ENCODE results near the gene SDHAF3. TPM values are rescaled to one million over a fixed set of nuclear protein-coding genes. Genes with fewer than 3 reads are reported as not detected.
A peak's percentile ranks its signal among the peaks of the same experiment; 100 is the strongest.
"Not testable (repeated sequence)": the region's sequence is repeated elsewhere in the genome, so short reads cannot be mapped to it uniquely, and the experiment has no call there.

Gene SDHAF3
- total RNA-seq, 1 donor from 2014 or later: 17.1 TPM

DNA sequence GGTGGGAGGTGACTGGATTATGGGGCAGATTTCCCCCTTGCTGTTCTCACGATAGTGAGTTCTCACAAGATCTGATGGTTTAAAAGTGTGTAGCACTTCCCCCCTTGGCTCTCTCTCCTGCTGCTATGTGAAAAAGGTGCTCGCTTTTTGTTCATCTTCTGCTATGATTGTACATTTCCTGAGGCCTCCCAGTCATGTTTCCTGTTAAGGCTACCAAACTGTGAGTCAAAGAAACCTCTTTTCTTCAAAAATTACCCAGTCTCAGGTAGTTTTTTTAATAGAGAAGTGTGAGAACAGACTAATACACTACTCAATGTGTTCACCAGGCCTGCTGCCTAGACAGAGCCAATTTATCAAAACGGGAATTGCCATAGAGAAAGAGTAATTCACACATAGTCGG, 49.7 kb downstream of the SDHAF3 start:
- Mint-ChIP-seq H3K4me3 (ENCODE audit: low read depth) (no peak overlapping the region), H3K27me3 (no peaks in the 10 kb centered on the region), H3K9me3 (ENCODE audit: low read depth) (peaks cover 34% of the 10 kb centered on the region), H3K36me3 (ENCODE audit: insufficient read depth) (peaks cover 31% of the 10 kb centered on the region), H3K4me1 (ENCODE audit: low read depth) (no peaks in the 10 kb centered on the region), H3K27ac (no peak overlapping the region)
- DNase-seq (ENCODE audit: low spot score, unreplicated experiment): no peak
- TF ChIP-seq CTCF (IDR thresholded peaks at IDR 0.05; ENCODE audit: unreplicated experiment): no peak

DNA sequence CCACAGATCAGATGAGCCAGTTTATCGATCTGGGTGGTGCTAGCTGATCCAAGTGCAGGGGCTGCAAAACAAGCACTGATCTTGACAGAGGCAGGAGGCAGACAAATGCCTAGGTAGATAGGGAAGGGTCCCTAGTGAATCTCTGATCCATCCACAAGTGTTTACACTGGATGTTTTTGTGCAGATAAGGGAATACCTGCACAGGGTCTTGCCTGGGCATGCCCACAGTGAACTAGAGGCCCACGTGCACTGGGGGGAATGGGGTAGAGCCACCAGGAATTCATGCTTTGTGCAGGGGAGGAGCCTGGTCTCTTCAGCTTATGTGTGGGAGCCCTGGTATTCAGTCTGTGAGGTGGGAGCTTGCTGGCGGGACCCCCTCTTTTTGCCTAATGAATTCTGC, 50.3 kb downstream of the SDHAF3 start:
- DNase-seq (ENCODE audit: low spot score, unreplicated experiment): no peak
- Mint-ChIP-seq H3K27ac (no peak overlapping the region), H3K9me3 (ENCODE audit: low read depth) (peaks cover 29% of the 10 kb centered on the region), H3K36me3 (ENCODE audit: insufficient read depth) (peaks cover 25% of the 10 kb centered on the region), H3K4me3 (ENCODE audit: low read depth) (no peak overlapping the region), H3K4me1 (ENCODE audit: low read depth) (no peaks in the 10 kb centered on the region), H3K27me3 (no peaks in the 10 kb centered on the region)
- no peak for TF ChIP-seq CTCF (IDR thresholded peaks at IDR 0.05; ENCODE audit: unreplicated experiment)

DNA sequence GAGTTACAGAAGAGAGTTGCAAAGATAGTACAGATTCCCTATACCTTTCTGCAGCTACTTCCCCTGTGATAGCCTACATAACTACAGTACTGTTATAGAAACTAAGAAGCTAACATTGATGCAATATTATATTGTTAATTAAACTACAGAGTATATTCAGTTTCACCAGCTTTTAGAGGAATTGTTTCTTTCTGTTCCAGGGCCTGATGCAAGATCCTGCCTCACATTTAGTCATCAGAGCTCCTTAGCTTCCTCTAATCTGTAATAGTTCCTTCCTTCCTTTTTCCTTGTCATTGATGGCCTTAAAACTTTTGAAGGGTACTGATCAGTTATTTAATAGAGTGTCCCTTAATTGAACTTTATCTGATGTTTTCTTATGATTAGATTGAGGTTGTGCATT, 56.8 kb downstream of the SDHAF3 start:
- no peak for TF ChIP-seq CTCF (IDR thresholded peaks at IDR 0.05; ENCODE audit: unreplicated experiment)
- no peak overlapping the region for H3K4me3 Mint-ChIP-seq (ENCODE audit: low read depth)
- no peaks in the 10 kb centered on the region for H3K9me3 Mint-ChIP-seq (ENCODE audit: low read depth)
- H3K27ac Mint-ChIP-seq: no peak overlapping the region
- H3K36me3 Mint-ChIP-seq (ENCODE audit: insufficient read depth): no peaks in the 10 kb centered on the region
- H3K4me1 Mint-ChIP-seq (ENCODE audit: low read depth): no peaks in the 10 kb centered on the region
- DNase-seq (ENCODE audit: low spot score, unreplicated experiment): no peak
- H3K27me3 Mint-ChIP-seq: no peaks in the 10 kb centered on the region

- peaks cover 4% of the 10 kb centered on the region for H3K36me3 Mint-ChIP-seq (ENCODE audit: insufficient read depth)
- H3K9me3 Mint-ChIP-seq (ENCODE audit: low read depth): no peaks in the 10 kb centered on the region
- TF ChIP-seq CTCF (IDR thresholded peaks at IDR 0.05; ENCODE audit: unreplicated experiment): peak; percentile 85
- no peak overlapping the region for H3K4me3 Mint-ChIP-seq (ENCODE audit: low read depth)
- no peaks in the 10 kb centered on the region for H3K27me3 Mint-ChIP-seq
- H3K27ac Mint-ChIP-seq: no peak overlapping the region
- peak; percentile 27 for DNase-seq (ENCODE audit: low spot score, unreplicated experiment)
- no peaks in the 10 kb centered on the region for H3K4me1 Mint-ChIP-seq (ENCODE audit: low read depth)
These were observed 62.1 kb downstream of the SDHAF3 start for GRCh38 chr7:97179454-97180104.

DNA sequence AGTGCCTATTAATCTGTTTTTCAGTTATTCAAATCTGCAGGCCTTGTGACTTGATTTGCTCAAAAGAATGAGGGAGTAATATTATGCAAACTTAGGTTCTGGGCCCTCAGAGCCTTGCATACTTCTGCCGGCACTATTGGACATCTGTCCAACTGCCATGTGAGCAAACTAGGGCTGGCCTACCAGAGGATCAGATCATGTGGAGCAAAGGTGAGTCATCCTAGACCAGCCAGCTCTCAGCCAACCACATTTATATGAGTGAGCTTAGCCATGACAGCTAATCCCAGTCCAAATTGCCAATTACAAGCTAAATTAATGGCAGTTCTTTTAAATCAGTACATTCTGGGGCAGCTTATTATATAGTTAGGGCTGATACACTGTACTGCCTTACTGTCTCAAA, 69.6 kb downstream of the SDHAF3 start:
- DNase-seq (ENCODE audit: low spot score, unreplicated experiment): no peak
- peaks cover 5% of the 10 kb centered on the region for H3K36me3 Mint-ChIP-seq (ENCODE audit: insufficient read depth)
- no peaks in the 10 kb centered on the region for H3K9me3 Mint-ChIP-seq (ENCODE audit: low read depth)
- H3K4me3 Mint-ChIP-seq (ENCODE audit: low read depth): no peak overlapping the region
- no peak overlapping the region for H3K27ac Mint-ChIP-seq
- TF ChIP-seq CTCF (IDR thresholded peaks at IDR 0.05; ENCODE audit: unreplicated experiment): no peak
- no peaks in the 10 kb centered on the region for H3K27me3 Mint-ChIP-seq
- H3K4me1 Mint-ChIP-seq (ENCODE audit: low read depth): no peaks in the 10 kb centered on the region

GRCh38 chr7:97196174-97196573, 78.7 kb downstream of the SDHAF3 start:
- H3K4me3 Mint-ChIP-seq (ENCODE audit: low read depth); H3K36me3 Mint-ChIP-seq (ENCODE audit: insufficient read depth); H3K27me3 Mint-ChIP-seq; H3K4me1 Mint-ChIP-seq (ENCODE audit: low read depth); DNase-seq (ENCODE audit: low spot score, unreplicated experiment); H3K27ac Mint-ChIP-seq; H3K9me3 Mint-ChIP-seq (ENCODE audit: low read depth): not testable (repeated sequence)

Measured in progenitor cell of endocrine pancreas (in vitro differentiated cells).